ENCODE results near the gene CRYBA2. TPM values are rescaled to one million over a fixed set of nuclear protein-coding genes. Genes with fewer than 3 reads are reported as not detected.

Gene CRYBA2
- total RNA-seq, 1 experiment from 2014 or later, result not detected

DNA sequence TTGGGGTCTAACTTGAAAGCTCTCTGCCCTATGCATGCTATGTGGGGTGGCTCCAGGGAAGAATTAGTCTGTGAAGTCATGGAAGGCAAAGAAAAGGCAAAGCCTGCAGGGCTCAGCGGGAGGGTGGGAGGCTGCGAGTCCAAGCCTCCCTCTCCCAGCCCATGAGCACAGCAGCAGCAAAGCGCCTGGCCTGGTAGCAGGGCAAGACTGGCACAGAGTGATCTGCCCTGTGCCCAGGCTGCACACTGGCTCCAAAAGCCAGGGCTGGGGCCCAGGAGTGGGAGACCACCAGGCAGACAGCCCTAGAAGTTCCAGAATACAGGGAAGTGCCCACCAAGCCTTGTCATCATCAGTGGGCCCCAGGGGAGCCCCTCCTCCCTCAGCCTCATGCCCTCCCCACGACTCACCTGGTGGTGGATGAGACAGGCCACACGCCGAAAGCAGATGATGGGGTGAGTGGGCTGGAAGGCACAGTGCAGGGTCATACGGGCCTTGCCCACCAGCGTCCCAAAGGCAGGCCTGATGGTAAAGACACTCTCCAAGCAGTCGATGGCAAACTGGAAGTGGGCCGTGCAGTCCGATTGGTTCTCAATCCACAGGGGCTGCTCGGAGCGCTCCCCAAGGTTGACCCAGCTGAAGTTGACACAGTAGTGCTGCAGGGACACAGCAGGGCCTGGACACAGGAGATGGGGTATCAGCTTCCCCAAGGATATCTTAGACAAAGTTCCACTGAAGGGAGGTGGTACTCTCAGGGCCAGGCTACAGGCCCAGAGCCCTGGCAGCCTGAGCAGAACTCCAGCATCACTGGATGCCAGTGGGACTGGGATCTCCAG, 36.0 kb upstream of the CRYBA2 start:
- H3K4me1 ChIP-seq (replicated peaks), result no peaks in the 10 kb centered on the region
- no peak overlapping the region for H3K27ac ChIP-seq
- H3K27me3 ChIP-seq (replicated peaks), result peaks cover 43% of the 10 kb centered on the region
- H3K9me3 ChIP-seq (replicated peaks), result no peaks in the 10 kb centered on the region
- H3K4me3 ChIP-seq, result no peak overlapping the region
- no peak for DNase-seq (ENCODE audit: low read depth in 1 of 2, low spot score in 2 of 2)
- H3K36me3 ChIP-seq, result no peaks in the 10 kb centered on the region

DNA sequence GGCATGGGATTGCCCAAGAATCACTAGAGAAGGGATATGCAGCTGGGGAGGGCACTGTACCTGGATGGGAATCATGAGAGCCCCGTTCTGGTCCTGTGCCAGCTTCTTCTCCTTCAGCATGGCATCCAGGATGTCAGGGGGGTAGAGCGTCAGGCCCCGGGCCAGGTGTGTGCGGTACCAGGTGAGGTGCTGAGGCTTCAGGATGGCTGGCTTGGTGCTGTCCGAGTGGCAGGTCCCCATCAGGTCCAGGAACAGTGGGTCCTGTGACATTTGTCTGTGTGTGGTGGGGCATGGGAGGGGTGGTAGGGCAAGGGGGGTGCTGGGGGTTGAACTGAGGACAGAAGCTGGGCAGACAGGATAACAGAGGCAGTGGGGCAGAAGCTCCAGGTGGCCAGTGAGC, 34.9 kb upstream of the CRYBA2 start:
- Histone ChIP-seq H3K36me3 (no peaks in the 10 kb centered on the region), H3K4me1 (replicated peaks) (no peaks in the 10 kb centered on the region), H3K27ac (no peak overlapping the region), H3K27me3 (replicated peaks) (peaks cover 41% of the 10 kb centered on the region), H3K9me3 (replicated peaks) (no peaks in the 10 kb centered on the region), H3K4me3 (no peak overlapping the region)
- DNase-seq (ENCODE audit: low read depth in 1 of 2, low spot score in 2 of 2), result no peak

DNA sequence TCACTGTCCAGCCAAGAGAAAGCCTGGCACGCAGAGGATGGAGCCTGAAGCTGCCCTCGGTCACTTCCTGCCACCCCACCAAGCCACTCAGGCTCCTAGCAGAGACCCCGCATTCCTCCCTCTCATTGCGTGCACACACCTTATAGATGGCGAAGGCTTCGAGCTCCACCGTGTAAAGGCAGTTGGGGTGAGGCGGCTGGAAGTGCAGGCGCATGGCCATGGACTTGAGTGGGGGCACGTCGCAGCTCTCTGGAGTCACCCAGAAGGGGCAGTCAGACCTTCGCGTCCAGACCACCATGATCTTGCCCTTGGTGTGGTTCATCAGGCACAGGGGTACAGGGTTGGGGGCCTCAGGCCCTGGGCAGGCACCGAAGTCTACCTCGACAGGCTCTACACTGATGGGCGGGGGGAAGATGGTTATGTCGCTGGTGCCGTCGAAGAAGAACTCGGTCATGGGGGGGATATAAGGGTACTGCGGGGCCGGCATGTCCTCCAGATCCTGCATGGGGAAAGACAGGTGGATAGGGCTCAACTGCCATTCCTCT, 34.4 kb upstream of the CRYBA2 start:
- no peak overlapping the region for H3K27ac ChIP-seq
- H3K27me3 ChIP-seq (replicated peaks), result peaks cover 39% of the 10 kb centered on the region
- DNase-seq (ENCODE audit: low read depth in 1 of 2, low spot score in 2 of 2), result no peak
- H3K4me1 ChIP-seq (replicated peaks), result no peaks in the 10 kb centered on the region
- H3K4me3 ChIP-seq, result no peak overlapping the region
- H3K9me3 ChIP-seq (replicated peaks), result no peaks in the 10 kb centered on the region
- no peaks in the 10 kb centered on the region for H3K36me3 ChIP-seq

DNA sequence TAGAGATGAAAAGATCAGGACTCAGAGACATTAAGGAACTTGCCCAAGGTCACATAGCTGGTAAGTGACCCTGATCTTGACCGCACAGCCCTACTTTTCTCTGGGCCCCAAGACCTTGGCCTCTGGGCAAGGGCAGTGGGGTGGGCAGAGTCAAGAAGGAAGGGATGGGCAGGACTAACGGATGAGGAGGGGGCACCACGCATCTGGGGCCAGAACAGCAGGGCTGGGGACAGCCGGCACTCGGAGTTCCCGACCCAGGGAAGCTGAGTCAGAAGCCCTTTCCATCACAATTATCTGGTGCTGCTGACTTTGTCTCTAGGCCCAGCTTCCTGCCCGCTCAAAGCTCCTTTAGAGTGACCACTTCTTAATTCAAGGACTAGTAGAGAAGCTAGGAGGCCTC, 33.7 kb upstream of the CRYBA2 start:
- no peaks in the 10 kb centered on the region for H3K36me3 ChIP-seq
- H3K4me1 ChIP-seq (replicated peaks), result no peaks in the 10 kb centered on the region
- no peak overlapping the region for H3K4me3 ChIP-seq
- H3K27ac ChIP-seq, result no peak overlapping the region
- peaks cover 37% of the 10 kb centered on the region for H3K27me3 ChIP-seq (replicated peaks)
- no peak for DNase-seq (ENCODE audit: low read depth in 1 of 2, low spot score in 2 of 2)
- no peaks in the 10 kb centered on the region for H3K9me3 ChIP-seq (replicated peaks)

DNA sequence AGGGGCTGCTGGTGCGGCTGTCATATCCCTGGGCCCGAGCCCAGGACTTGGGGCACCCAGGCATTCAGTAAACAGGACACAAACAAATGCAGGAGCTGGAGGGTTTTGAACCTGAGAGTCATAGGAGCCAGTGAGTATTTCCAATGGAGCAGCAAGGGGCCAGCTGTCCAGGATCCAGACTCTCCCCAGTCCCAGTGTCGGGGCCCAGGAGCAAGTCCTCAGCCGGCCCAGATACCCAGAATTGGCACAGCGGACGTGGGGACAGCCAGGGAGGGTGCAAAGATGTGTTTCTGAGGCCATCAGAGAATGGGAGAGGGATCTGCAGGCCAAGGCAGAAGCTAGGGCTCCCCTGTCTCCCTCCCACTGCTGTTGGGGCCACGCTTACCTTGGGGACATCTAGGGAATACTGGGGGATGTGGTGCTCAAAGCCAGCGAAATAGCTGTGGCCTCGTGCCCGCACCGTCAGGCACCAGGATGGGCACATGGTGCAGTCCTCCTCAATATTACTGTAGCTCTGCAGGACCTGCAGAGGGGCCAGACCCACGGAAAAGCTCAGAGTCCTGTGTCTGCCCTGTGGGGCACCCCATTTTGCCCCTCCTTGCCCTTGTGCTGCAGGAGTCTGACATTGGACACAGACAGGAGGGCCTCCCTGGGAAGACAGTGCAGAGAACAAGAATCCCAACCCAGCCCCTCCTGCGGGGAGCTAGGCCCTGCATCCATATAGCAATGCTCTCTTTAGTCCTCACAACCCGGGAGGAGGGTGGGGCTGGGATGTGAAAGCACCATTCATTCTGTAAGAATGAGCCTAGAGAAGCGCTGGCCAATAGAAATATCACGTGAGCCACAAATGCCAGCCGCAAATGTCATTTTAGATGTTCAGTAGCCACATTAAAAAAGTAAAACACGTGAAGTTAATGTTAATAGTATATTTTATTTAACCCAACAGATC, 32.7 kb upstream of the CRYBA2 start:
- Histone ChIP-seq H3K27me3 (replicated peaks) (peaks cover 32% of the 10 kb centered on the region), H3K36me3 (no peaks in the 10 kb centered on the region), H3K9me3 (replicated peaks) (no peaks in the 10 kb centered on the region), H3K4me3 (no peak overlapping the region), H3K4me1 (replicated peaks) (no peaks in the 10 kb centered on the region), H3K27ac (no peak overlapping the region)
- no peak for DNase-seq (ENCODE audit: low read depth in 1 of 2, low spot score in 2 of 2)

DNA sequence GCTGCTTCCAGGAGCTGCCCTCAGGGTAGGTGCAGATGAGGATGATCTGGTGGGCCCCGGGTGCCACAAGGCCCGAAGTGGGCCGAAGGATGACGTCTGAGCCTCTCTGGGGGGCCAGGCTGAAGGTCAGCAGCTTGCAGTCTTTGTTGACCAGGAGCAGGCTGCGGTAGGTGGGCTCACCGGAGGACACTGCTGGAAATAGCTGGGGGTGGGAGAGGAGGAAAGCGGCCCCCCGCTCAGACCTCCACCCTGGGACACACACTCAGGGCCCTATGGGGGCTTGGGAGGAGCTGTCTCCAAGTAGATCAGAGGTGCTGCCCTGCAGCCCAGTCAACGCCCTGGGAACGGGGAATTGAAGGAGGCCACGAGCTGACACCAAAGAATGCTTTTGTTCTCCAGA, 30.8 kb upstream of the CRYBA2 start:
- Histone ChIP-seq H3K36me3 (no peaks in the 10 kb centered on the region), H3K27me3 (replicated peaks) (peaks cover 39% of the 10 kb centered on the region), H3K27ac (no peak overlapping the region)

DNA sequence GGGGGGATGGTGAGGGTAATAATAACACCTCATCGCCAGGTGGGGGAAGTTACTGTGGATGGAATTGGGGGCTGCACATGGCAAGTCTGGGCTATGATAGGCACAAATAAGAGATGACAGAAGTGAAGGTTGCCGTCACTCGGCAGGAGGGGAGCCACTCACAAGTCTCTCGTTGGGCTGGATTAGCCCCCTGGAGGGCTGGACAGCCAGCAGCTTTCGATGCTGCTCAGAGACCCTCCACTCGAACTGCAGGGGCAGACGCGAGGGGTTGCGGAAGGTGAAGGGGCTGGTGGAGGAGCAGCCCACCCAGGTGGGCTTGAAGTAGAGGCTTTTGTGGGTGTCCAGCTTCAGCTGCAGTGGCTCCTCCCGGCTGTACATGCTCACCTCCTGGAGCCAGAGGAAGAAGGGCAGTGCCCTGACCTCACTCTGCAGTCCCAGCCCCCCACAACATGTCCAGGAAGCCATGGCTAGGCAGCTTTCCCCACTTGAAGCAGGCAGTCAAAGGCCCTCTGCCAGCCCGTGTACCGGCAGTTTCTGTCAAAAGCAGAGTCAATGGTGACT, 29.9 kb upstream of the CRYBA2 start:
- no peak overlapping the region for H3K27ac ChIP-seq
- no peaks in the 10 kb centered on the region for H3K36me3 ChIP-seq
- no peak for DNase-seq (ENCODE audit: low read depth in 1 of 2, low spot score in 2 of 2)
- H3K27me3 ChIP-seq (replicated peaks), result peaks cover 39% of the 10 kb centered on the region
- no peaks in the 10 kb centered on the region for H3K4me1 ChIP-seq (replicated peaks)
- no peaks in the 10 kb centered on the region for H3K9me3 ChIP-seq (replicated peaks)
- no peak overlapping the region for H3K4me3 ChIP-seq

More for the DNA sequence above, 30.8 kb upstream of the CRYBA2 start:
- H3K4me1 ChIP-seq (replicated peaks), result no peaks in the 10 kb centered on the region
- no peaks in the 10 kb centered on the region for H3K9me3 ChIP-seq (replicated peaks)
- no peak for DNase-seq (ENCODE audit: low read depth in 1 of 2, low spot score in 2 of 2)
- H3K4me3 ChIP-seq, result no peak overlapping the region

DNA sequence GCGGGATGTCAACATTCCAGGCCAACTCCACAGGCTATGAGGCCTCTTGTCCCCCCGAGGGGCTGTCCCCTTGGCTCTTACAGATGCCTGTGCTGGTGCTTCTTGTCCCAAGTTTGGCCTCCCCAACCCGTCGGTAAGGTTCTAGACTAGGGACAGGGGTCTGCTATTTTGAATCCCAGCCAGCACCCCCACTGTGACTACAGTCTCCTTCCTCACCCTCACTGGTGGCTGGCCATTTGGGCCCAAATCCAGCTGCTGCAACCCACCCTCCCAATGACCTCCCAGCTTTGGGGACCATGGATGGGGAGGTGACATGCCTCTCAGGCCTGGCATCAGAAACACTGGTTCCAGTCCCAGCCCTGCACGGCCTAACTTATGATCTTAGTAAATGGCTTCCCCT, 29.4 kb upstream of the CRYBA2 start:
- H3K4me1 ChIP-seq (replicated peaks), result no peaks in the 10 kb centered on the region
- H3K27me3 ChIP-seq (replicated peaks), result peaks cover 39% of the 10 kb centered on the region
- no peak overlapping the region for H3K27ac ChIP-seq
- no peak for DNase-seq (ENCODE audit: low read depth in 1 of 2, low spot score in 2 of 2)
- no peak overlapping the region for H3K4me3 ChIP-seq
- no peaks in the 10 kb centered on the region for H3K9me3 ChIP-seq (replicated peaks)
- H3K36me3 ChIP-seq, result no peaks in the 10 kb centered on the region

DNA sequence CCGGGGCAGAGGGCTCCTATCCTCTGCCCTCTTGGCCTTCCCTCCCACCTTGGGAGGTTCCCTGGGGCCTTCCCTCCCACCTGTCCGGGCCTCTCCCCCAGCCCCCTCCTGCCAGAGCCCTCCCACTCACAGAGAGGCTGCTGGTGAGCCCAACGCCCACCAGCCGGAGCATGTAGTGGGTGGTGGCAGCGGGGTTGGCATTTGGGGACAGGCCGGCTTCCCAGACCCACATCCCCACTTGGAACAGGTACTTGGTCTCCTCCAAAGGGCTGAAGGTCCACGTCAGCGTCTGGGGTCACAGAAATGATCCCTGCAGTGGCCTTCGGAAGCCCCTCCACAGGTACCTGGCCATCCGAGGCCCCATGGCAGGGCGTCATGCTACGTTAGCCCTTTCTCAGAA, 28.8 kb upstream of the CRYBA2 start:
- Histone ChIP-seq H3K27me3 (replicated peaks) (peaks cover 39% of the 10 kb centered on the region), H3K4me3 (no peak overlapping the region), H3K36me3 (no peaks in the 10 kb centered on the region), H3K4me1 (replicated peaks) (no peaks in the 10 kb centered on the region), H3K9me3 (replicated peaks) (no peaks in the 10 kb centered on the region), H3K27ac (no peak overlapping the region)
- no peak for DNase-seq (ENCODE audit: low read depth in 1 of 2, low spot score in 2 of 2)

DNA sequence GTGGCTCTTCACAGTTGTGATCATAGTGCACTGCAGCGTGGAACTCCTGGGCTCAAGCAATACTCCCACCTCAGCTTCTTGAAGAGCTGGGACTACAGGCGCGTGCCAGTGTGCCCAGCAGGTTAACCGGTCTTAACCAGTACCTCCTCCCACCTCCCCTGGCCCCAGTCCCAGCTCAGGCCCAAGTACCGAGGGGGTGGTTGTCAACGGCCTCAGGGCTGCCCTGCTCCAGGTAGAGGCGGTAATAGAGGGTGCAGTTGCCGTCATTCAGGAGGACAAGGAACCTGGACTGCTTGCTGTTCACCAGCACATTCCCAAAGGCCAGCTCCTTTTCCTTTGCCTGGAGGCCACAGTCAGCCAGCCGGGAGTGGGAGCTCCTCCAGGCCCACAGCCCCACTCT, 28.4 kb upstream of the CRYBA2 start:
- no peaks in the 10 kb centered on the region for H3K9me3 ChIP-seq (replicated peaks)
- no peak overlapping the region for H3K27ac ChIP-seq
- H3K4me1 ChIP-seq (replicated peaks), result no peaks in the 10 kb centered on the region
- DNase-seq (ENCODE audit: low read depth in 1 of 2, low spot score in 2 of 2), result no peak
- H3K27me3 ChIP-seq (replicated peaks), result peaks cover 39% of the 10 kb centered on the region
- H3K4me3 ChIP-seq, result no peak overlapping the region
- H3K36me3 ChIP-seq, result no peaks in the 10 kb centered on the region

DNA sequence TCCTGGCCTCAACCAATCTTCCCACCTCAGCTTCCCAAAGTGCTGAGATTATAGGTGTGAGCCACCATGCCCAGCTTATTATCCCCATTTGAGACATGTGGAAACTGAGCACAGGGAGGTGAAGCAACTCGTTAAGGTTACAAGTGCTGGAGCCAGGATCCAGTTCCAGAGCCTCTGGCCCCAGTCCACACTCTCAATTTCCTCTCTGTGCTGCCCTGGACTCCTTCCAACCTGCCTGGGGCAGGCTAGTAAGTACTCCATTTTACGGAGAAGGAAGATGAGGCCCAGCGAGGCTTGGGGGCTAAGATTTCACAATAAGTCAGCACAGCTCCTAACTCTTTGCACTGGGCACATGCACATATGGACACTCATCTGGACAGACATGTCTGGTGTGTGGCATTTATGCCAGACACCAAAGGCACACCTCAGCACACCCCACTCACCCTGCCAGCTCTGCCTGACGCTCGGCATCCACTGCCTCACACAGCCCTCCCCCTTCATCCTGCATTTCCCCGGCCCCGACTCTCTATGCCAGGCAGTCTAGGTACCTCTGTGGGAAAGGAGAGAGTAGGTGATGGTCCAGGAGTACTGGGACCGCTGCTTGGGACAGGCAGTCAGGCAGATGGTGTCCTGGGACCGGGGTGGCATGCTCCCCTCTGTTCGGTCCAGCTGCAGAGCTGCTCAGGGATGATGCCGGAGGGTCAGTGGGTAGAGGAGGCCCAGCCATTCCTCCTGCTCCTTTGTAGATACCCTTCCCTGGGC, 27.6 kb upstream of the CRYBA2 start:
- Histone ChIP-seq H3K27ac (no peak overlapping the region), H3K36me3 (no peaks in the 10 kb centered on the region), H3K27me3 (replicated peaks) (peaks cover 31% of the 10 kb centered on the region), H3K4me3 (no peak overlapping the region), H3K4me1 (replicated peaks) (no peaks in the 10 kb centered on the region), H3K9me3 (replicated peaks) (no peaks in the 10 kb centered on the region)
- no peak for DNase-seq (ENCODE audit: low read depth in 1 of 2, low spot score in 2 of 2)

DNA sequence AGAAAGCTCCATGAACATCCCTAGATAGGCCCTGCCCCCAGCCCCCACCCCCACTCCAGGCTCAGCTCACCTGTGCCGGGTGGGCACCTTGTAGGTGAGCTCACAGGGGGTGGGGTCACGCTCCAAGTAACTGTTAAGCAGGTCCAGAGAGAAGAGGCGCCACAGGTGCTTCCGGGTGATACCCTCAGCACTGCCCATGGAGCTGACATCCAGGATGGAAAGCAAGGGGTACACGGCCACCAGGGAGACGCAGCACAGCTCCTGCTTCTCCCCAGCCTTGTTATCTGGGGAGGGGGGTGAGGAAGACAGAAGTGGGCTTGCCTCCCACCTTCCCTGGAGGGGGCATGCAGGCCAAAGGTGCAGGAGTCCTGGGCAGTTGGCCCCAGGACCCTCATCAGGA, 26.2 kb upstream of the CRYBA2 start:
- no peak for DNase-seq (ENCODE audit: low read depth in 1 of 2, low spot score in 2 of 2)
- Histone ChIP-seq H3K4me3 (no peak overlapping the region), H3K9me3 (replicated peaks) (no peaks in the 10 kb centered on the region), H3K36me3 (no peaks in the 10 kb centered on the region), H3K4me1 (replicated peaks) (no peaks in the 10 kb centered on the region), H3K27ac (no peak overlapping the region), H3K27me3 (replicated peaks) (peaks cover 21% of the 10 kb centered on the region)

DNA sequence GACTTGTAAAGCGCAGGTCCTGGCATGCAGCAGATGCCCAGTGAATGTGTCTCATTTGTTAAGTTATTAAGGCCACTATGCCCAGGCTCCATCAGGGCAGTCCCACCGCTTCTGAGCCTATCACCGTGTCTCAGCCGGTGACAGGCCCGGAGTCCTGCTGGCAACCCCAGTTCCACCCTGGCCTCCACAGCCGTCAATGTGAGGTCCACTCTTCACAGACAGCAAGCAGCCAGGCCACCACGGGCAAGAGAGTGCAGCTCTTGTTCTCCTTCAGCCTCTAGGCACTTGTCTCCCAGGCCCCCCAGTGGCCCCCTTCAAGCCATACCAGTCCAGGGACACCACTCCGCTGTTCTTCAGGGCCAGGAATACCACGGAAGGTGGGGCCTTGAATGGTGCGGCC, 25.5 kb upstream of the CRYBA2 start:
- no peak for DNase-seq (ENCODE audit: low read depth in 1 of 2, low spot score in 2 of 2)
- Histone ChIP-seq H3K4me3 (no peak overlapping the region), H3K9me3 (replicated peaks) (no peaks in the 10 kb centered on the region), H3K27ac (no peak overlapping the region), H3K27me3 (replicated peaks) (peaks cover 20% of the 10 kb centered on the region), H3K4me1 (replicated peaks) (no peaks in the 10 kb centered on the region), H3K36me3 (no peaks in the 10 kb centered on the region)
